Spleen (tissue), 7 donors: Measurements from ENCODE around the gene MYO18B.

Source experiments
- CTCF ChIP-seq, 11 experiments: fragments of 200-600 bp in 7 of 11; fragments of 450-650 bp in 4 of 11; sonication (generic) in 4 of 11; IDR thresholded peaks in 8 of 11; conservative IDR thresholded peaks in 3 of 11; 1 replicate in 7 of 11; 2 replicates in 4 of 11; pipeline versions ENCODE4 v1.4.0 to v1.8.0; 2016 to 2021; ENCODE audit warnings: antibody characterized with exemption in 11 of 11, inconsistent platforms in 4 of 11, mild to moderate bottlenecking in 1 of 11
- POLR2AphosphoS5 ChIP-seq, 3 donors: sonication (generic); formaldehyde crosslinking; IDR thresholded peaks; one replicate each; pipeline ENCODE4 v1.5.1; 2017; ENCODE audit warnings: antibody characterized with exemption in 3 of 3
- donor health status: DM: no; HTN: no; CAD: no; lungs with moderate emphysema.
- donor health status: DM: no; HTN: no; CAD: no.
- donor health status: DM: no; HTN: no; CAD: no.

GRCh38 chr22:26055693-26056092, 313.7 kb downstream of the MYO18B start:
- TF ChIP-seq POLR2AphosphoS5 (IDR thresholded peaks at IDR 0.05) (no peak), CTCF (IDR thresholded peaks at IDR 0.05 in 8 of 11, conservative IDR thresholded peaks at IDR 0.05 in 3 of 11) (no peak)
